ENCODE data around the gene MIOX.

DNA sequence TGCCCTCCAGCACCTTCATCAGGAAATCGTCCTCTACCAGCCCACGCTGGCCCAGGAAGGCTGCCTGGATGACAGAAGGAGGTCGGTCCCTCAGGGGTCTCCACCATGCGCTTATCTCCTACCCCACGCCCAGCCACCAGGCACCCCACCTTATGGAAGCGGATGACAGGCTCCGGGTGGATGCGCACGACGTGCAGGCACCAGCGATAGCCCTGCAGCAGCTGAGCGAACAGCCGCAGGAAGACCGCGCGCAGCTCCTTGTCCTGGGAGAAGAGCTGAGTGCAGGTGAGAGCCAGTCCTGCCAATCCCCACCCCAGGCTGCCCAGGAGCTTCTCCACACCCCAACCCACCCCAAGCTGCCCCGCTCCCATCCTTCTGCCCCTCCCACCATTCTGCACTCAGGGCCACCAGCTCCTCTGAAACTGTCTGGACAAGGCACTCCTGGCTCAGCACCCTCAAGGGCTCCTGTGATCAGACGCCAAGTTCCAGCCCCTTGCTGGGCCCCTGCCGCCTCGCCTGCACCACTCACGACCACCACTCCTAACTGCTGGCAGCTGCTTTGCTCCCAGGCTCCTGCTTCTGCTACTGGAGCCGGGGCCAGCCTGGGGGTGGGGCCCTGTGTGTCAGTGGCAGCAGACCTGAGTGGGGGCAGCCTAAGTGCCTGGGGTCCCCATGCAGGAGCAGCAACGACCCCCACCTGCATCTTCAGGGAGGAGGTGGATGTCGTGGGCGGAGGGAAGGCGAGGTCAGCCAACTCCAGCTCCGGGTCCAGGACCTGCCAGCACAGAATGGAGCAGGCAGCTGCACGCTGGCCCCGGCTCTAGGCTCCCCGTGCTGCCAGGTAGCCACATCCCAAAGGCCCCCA lies 21.4 kb upstream of the MIOX start:
- TF ChIP-seq POLR2A (IDR thresholded peaks at IDR 0.05) = no peak
- TF ChIP-seq, protein P1, sequence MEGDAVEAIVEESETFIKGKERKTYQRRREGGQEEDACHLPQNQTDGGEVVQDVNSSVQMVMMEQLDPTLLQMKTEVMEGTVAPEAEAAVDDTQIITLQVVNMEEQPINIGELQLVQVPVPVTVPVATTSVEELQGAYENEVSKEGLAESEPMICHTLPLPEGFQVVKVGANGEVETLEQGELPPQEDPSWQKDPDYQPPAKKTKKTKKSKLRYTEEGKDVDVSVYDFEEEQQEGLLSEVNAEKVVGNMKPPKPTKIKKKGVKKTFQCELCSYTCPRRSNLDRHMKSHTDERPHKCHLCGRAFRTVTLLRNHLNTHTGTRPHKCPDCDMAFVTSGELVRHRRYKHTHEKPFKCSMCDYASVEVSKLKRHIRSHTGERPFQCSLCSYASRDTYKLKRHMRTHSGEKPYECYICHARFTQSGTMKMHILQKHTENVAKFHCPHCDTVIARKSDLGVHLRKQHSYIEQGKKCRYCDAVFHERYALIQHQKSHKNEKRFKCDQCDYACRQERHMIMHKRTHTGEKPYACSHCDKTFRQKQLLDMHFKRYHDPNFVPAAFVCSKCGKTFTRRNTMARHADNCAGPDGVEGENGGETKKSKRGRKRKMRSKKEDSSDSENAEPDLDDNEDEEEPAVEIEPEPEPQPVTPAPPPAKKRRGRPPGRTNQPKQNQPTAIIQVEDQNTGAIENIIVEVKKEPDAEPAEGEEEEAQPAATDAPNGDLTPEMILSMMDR (IDR thresholded peaks at IDR 0.05) = no peak
